Measurements from ENCODE around the gene BCAS4.

The BCAS4 gene

GRCh38 chr20:50814438-50815161 lies 19.7 kb downstream of the BCAS4 start:
- H3K9me3 ChIP-seq (ENCODE audit: control insufficient read depth, insufficient read depth, low read depth, low read length) = no peaks in the 10 kb centered on the region
- POLR2A ChIA-PET = no interaction called here
- CTCF ChIA-PET = interaction anchor here (1.0 to 1.9 kb wide), 2 partner anchors 20 to 115 kb away, joined by 3 to 10 read pairs; partner anchors contain the start of gene BCAS4
- H3K36me3 ChIP-seq (ENCODE audit: control insufficient read depth in 2 of 2, insufficient read depth in 1 of 2, low read length in 2 of 2) = peaks cover 0 to 5% of the 10 kb centered on the region in 2 experiments; a peak in 2 of 3 replicates
- no peak overlapping the region for H3K27ac ChIP-seq (ENCODE audit: extremely low read depth, low read depth, low read length)
- H3K4me3 ChIP-seq (ENCODE audit: low read depth, low read length) = no peak overlapping the region
- H3K4me1 ChIP-seq (ENCODE audit: control insufficient read depth, insufficient read depth, low read length) = peaks cover 3% of the 10 kb centered on the region; the same call in 1 of the 2 replicates
- TF ChIP-seq ZNF585B (tag by site-specific recombination; IDR thresholded peaks at IDR 0.05) = no peak
- TF ChIP-seq ZNF121 (tag by site-specific recombination; IDR thresholded peaks at IDR 0.05) = peak; percentile 61; the same call in 1 of the 2 replicates
- no peak for TF ChIP-seq ZFHX2 (tag by site-specific recombination; conservative IDR thresholded peaks at IDR 0.05)
- TF ChIP-seq ZNF391 (tag by site-specific recombination; IDR thresholded peaks at IDR 0.05; ENCODE audit: borderline replicate concordance, low read depth) = no peak

DNA sequence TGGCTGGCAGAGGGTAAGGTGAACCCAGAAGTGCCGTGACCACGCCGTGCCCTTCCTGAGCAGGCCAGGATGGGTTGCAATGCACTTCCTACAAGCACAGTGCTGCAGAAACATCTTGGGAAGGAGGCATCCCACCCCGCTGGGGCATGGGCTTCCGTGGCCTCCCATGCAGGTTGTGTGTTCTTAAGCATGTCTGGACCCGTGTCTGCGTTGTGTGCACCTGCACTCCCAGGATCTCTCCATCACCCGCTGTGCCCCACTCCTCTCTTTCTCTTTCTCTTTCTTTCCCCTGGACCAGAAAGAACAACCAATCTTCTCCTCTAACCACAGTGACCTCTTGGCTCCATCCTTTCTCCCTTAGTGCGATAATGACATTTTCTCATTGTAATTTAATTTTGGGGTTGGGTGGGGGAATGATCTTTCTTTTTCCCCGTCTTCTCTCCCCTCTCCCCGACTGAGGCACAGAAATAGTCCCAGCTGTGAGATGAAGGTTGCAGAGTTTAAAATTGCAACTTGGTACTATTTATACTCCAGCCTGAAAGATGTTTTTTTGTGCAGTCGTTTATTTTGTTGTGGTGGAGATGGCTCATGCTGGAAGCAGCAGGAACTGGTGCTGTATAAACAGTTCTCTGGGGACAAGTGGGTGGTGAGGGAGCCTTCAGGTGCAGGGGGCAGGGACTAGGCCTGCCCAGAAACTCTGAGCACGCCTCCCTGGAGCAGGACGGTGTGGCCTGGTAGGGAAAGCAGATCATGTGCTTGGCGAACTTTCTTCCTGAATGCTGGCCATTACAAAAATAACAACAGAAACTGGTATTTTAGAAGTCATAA lies 20.5 kb downstream of the BCAS4 start:
- H3K4me3 ChIP-seq (ENCODE audit: low read depth, low read length) = no peak overlapping the region
- H3K4me1 ChIP-seq (ENCODE audit: control insufficient read depth, insufficient read depth, low read length) = peaks cover 3% of the 10 kb centered on the region; the same call in 1 of the 2 replicates
- H3K9me3 ChIP-seq (ENCODE audit: control insufficient read depth, insufficient read depth, low read depth, low read length) = no peaks in the 10 kb centered on the region
- H3K27ac ChIP-seq (ENCODE audit: extremely low read depth, low read depth, low read length) = no peak overlapping the region
- ChIA-PET CTCF (interaction anchor here (1.0 to 1.9 kb wide), 2 partner anchors 21 to 114 kb away, joined by 3 to 10 read pairs; partner anchors contain the start of gene BCAS4), POLR2A (no interaction called here)
- H3K36me3 ChIP-seq (ENCODE audit: control insufficient read depth in 2 of 2, insufficient read depth in 1 of 2, low read length in 2 of 2) = peaks cover 0 to 11% of the 10 kb centered on the region in 2 experiments; a peak in 1 of 3 replicates
- no peak for TF ChIP-seq ZNF645 (tag by site-specific recombination; IDR thresholded peaks at IDR 0.05)
- TF ChIP-seq GLIS1 (tag by site-specific recombination; IDR thresholded peaks at IDR 0.05) = peak; percentile 31; the same call in 1 of the 2 replicates
- no peak for TF ChIP-seq ZNF677 (tag by site-specific recombination; IDR thresholded peaks at IDR 0.05)
- TF ChIP-seq ZNF202 (tag by site-specific recombination; IDR thresholded peaks at IDR 0.05; ENCODE audit: borderline replicate concordance) = no peak
- TF ChIP-seq ZNF221 (tag by site-specific recombination; IDR thresholded peaks at IDR 0.05; ENCODE audit: borderline replicate concordance) = no peak
- TF ChIP-seq ELK4 (IDR thresholded peaks at IDR 0.05; ENCODE audit: borderline replicate concordance, low read depth, low read length) = no peak
- no peak for TF ChIP-seq SP3 (tag by site-specific recombination; IDR thresholded peaks at IDR 0.05)
- no peak for TF ChIP-seq HOXD13 (CRISPR knock-in tag; IDR thresholded peaks at IDR 0.05; ENCODE audit: borderline replicate concordance)
- TF ChIP-seq ZNF561 (tag by site-specific recombination; IDR thresholded peaks at IDR 0.05; ENCODE audit: borderline replicate concordance) = peak; percentile 54; the same call in 1 of the 2 replicates
- no peak for TF ChIP-seq TCF7L2 (IDR thresholded peaks at IDR 0.05; ENCODE audit: borderline replicate concordance, low read depth, low read length)
- TF ChIP-seq ZNF600 (tag by site-specific recombination; IDR thresholded peaks at IDR 0.05) = peak; percentile 66
- TF ChIP-seq ZNF530 (tag by site-specific recombination; IDR thresholded peaks at IDR 0.05; ENCODE audit: low read depth) = no peak
- TF ChIP-seq, protein P1, sequence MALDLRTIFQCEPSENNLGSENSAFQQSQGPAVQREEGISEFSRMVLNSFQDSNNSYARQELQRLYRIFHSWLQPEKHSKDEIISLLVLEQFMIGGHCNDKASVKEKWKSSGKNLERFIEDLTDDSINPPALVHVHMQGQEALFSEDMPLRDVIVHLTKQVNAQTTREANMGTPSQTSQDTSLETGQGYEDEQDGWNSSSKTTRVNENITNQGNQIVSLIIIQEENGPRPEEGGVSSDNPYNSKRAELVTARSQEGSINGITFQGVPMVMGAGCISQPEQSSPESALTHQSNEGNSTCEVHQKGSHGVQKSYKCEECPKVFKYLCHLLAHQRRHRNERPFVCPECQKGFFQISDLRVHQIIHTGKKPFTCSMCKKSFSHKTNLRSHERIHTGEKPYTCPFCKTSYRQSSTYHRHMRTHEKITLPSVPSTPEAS (tag by site-specific recombination; IDR thresholded peaks at IDR 0.05) = no peak
- no peak for TF ChIP-seq ZNF302 (tag by site-specific recombination; IDR thresholded peaks at IDR 0.05; ENCODE audit: low read depth)
- TF ChIP-seq ZNF670 (tag by site-specific recombination; IDR thresholded peaks at IDR 0.05; ENCODE audit: low read depth) = no peak
- TF ChIP-seq, protein P2, sequence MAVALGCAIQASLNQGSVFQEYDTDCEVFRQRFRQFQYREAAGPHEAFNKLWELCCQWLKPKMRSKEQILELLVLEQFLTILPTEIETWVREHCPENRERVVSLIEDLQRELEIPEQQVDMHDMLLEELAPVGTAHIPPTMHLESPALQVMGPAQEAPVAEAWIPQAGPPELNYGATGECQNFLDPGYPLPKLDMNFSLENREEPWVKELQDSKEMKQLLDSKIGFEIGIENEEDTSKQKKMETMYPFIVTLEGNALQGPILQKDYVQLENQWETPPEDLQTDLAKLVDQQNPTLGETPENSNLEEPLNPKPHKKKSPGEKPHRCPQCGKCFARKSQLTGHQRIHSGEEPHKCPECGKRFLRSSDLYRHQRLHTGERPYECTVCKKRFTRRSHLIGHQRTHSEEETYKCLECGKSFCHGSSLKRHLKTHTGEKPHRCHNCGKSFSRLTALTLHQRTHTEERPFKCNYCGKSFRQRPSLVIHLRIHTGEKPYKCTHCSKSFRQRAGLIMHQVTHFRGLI (tag by site-specific recombination; IDR thresholded peaks at IDR 0.05) = no peak
- no peak for TF ChIP-seq BCL11A (tag by site-specific recombination; IDR thresholded peaks at IDR 0.05; ENCODE audit: low read depth)
